Left lung (tissue), 10 donors: ENCODE data around the gene RPS27. TPM values are rescaled to one million over a fixed set of nuclear protein-coding genes. Genes with fewer than 3 reads are reported as not detected.

Source experiments
- ATAC-seq: fragments of 200-7000 bp; cut with Tn5 transposase; one replicate; pipeline ENCODE4 v1.9.1; 2020; ENCODE audit warnings: moderate library complexity
- DNase-seq, 4 donors: peaks; one replicate each; pipeline ENCODE4 v3.0.0-alpha.2; 2013 to 2020
- H3K27ac ChIP-seq, 2 donors: fragments of 200-600 bp; sonication (generic) in 1 of 2; one replicate each; pipeline versions ENCODE4 v1.5.0 to v1.8.0; 2020 to 2021
- H3K27me3 ChIP-seq, 2 donors: fragments of 200-600 bp; sonication (generic) in 1 of 2; one replicate each; pipeline versions ENCODE4 v1.5.0 to v1.8.0; 2020 to 2021
- H3K36me3 ChIP-seq, 2 donors: fragments of 200-600 bp; sonication (generic) in 1 of 2; one replicate each; pipeline versions ENCODE4 v1.5.0 to v1.8.0; 2020 to 2021
- H3K4me1 ChIP-seq, 2 donors: fragments of 200-600 bp; one replicate each; pipeline ENCODE4 v1.8.0; 2021
- H3K4me3 ChIP-seq, 2 donors: fragments of 200-600 bp; sonication (generic) in 1 of 2; one replicate each; pipeline versions ENCODE4 v1.5.0 to v1.8.0; 2020 to 2021; ENCODE audit warnings: mild to moderate bottlenecking in 1 of 2
- H3K9me3 ChIP-seq, 2 donors: fragments of 200-600 bp; sonication (generic) in 1 of 2; one replicate each; pipeline versions ENCODE4 v1.5.0 to v1.8.0; 2020 to 2021
- CTCF ChIP-seq, 2 donors: fragments of 200-600 bp; sonication (generic) in 1 of 2; IDR thresholded peaks; one replicate each; pipeline versions ENCODE4 v1.5.0 to v1.8.0; 2021; ENCODE audit warnings: antibody characterized with exemption in 2 of 2
- intact Hi-C, 2 donors: fragments of 100-400 bp; cut with DNase I; formaldehyde crosslinking; loops; one replicate each; pipeline versions ENCODE4 v1.11.2 to v1.14.2; 2022
- polyA plus RNA-seq, 6 donors: library from polyadenylated mRNA; unstranded; fragments of 120-200 nt; gene quantifications; one replicate each; pipeline ENCODE4 v1.2.1, GENCODE V29; 2013; ENCODE audit not compliant: insufficient read length in 6 of 6
- total RNA-seq, 2 donors: library from RNA; stranded (reverse); fragmentation: NEBNext Ultra II Directional; extraction: Animal tissue kit (Norgen Biotek cat#: 25700); gene quantifications; one replicate each; pipeline ENCODE4 v1.2.1, GENCODE V29; 2021
- donor health status: DM: no; HTN: yes; CAD: no.
- donor health status: DM: no; HTN: no; CAD: no.

RPS27 gene
- total and polyA plus RNA-seq, 8 donors = 1,116 to 4,397 (median 3,805) TPM

- no peak for ATAC-seq
- H3K27ac ChIP-seq = peak overlapping the region; percentile 93 to 95
These were observed 22.2 kb upstream of the RPS27 start for GRCh38 chr1:153968408-153968807.

GRCh38 chr1:153968972-153969371 lies 21.6 kb upstream of the RPS27 start:
- Histone ChIP-seq H3K36me3 (peaks cover 0 to 13% of the 10 kb centered on the region in 2 donors), H3K4me3 (no peak overlapping the region), H3K27me3 (no peaks in the 10 kb centered on the region), H3K4me1 (peaks cover 0 to 49% of the 10 kb centered on the region in 2 donors), H3K27ac (no peak overlapping the region), H3K9me3 (no peaks in the 10 kb centered on the region)
- no peak for TF ChIP-seq CTCF (IDR thresholded peaks at IDR 0.05)
- DNase-seq (no peak), ATAC-seq (no peak)
- intact Hi-C loops = no loop called here

More at GRCh38 chr1:153968408-153968807, 22.2 kb upstream of the RPS27 start:
- peak overlapping the region; percentile 56 to 59 for H3K4me3 ChIP-seq
- DNase-seq = no peak
- TF ChIP-seq CTCF (IDR thresholded peaks at IDR 0.05) = no peak
- H3K27me3 ChIP-seq = no peaks in the 10 kb centered on the region
- H3K4me1 ChIP-seq = peaks cover 0 to 53% of the 10 kb centered on the region in 2 donors
- H3K9me3 ChIP-seq = no peaks in the 10 kb centered on the region
- H3K36me3 ChIP-seq = peaks cover 0 to 7% of the 10 kb centered on the region in 2 donors
- intact Hi-C loops = no loop called here

- ATAC-seq (no peak), DNase-seq (no peak)
- no peak for TF ChIP-seq CTCF (IDR thresholded peaks at IDR 0.05)
- intact Hi-C loops = no loop called here
- H3K9me3 ChIP-seq = no peaks in the 10 kb centered on the region
- peaks cover 0 to 38% of the 10 kb centered on the region in 2 donors for H3K4me1 ChIP-seq
- no peaks in the 10 kb centered on the region for H3K27me3 ChIP-seq
- no peak overlapping the region for H3K27ac ChIP-seq
- H3K4me3 ChIP-seq = no peak overlapping the region
- H3K36me3 ChIP-seq = peaks cover 0 to 27% of the 10 kb centered on the region in 2 donors
These were observed 20.2 kb upstream of the RPS27 start for GRCh38 chr1:153970346-153970745.

GRCh38 chr1:153973071-153973470 lies 17.5 kb upstream of the RPS27 start:
- TF ChIP-seq CTCF (IDR thresholded peaks at IDR 0.05) = no peak
- ATAC-seq (no peak), DNase-seq (no peak)
- Histone ChIP-seq H3K9me3 (no peaks in the 10 kb centered on the region), H3K27ac (no peak overlapping the region), H3K4me1 (peaks cover 10 to 38% of the 10 kb centered on the region in 2 donors), H3K27me3 (no peaks in the 10 kb centered on the region), H3K4me3 (no peak overlapping the region), H3K36me3 (peaks cover 0 to 33% of the 10 kb centered on the region in 2 donors)
- intact Hi-C loops = no loop called here

GRCh38 chr1:153973525-153973924 lies 17.0 kb upstream of the RPS27 start:
- no peak for ATAC-seq
- TF ChIP-seq CTCF (IDR thresholded peaks at IDR 0.05) = no peak
- H3K36me3 ChIP-seq = peaks cover 0 to 33% of the 10 kb centered on the region in 2 donors
- no peaks in the 10 kb centered on the region for H3K27me3 ChIP-seq
- intact Hi-C loops = no loop called here
- no peak overlapping the region for H3K4me3 ChIP-seq
- H3K4me1 ChIP-seq = peaks cover 14 to 38% of the 10 kb centered on the region in 2 donors
- no peaks in the 10 kb centered on the region for H3K9me3 ChIP-seq
- H3K27ac ChIP-seq = no peak overlapping the region
- DNase-seq = no peak
